ENCODE data around the gene BBS9. TPM values are rescaled to one million over a fixed set of nuclear protein-coding genes. Genes with fewer than 3 reads are reported as not detected.

The BBS9 gene
- total RNA-seq, 2 experiments from 2014 or later, result 7.0 to 7.4 TPM

DNA sequence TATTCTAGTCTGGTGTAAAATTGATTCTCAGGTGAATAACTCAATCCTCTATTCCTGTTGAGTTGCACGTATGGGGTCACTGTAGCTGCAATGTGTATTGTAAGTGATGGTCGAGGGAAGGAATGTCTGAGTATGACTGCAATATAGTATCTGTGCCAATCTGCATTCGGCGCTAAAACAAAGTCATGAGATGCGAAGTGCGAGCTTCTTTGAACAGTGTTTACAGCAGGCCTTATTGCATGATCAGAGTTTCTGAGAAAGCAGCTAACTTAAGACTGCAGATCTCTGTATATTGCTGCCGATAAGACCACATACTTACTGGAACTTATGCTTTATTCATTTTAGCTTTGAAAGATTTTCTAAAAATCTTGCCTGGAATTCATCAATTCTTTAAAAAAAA, 434.3 kb downstream of the BBS9 start:
- intact Hi-C loops (cut with micrococcal nuclease), result no loop called here

GRCh38 chr7:33578166-33578565, 448.8 kb downstream of the BBS9 start:
- intact Hi-C loops (cut with micrococcal nuclease), result no loop called here
- Mint-ChIP-seq H3K4me3 (no peak overlapping the region), H3K4me1 (ENCODE audit: low read depth) (no peaks in the 10 kb centered on the region), H3K9me3 (peaks cover 14% of the 10 kb centered on the region), H3K27me3 (ENCODE audit: low read depth) (no peaks in the 10 kb centered on the region), H3K36me3 (ENCODE audit: low read depth) (peaks cover 16% of the 10 kb centered on the region), H3K27ac (no peak overlapping the region)
- CTCF ChIA-PET, result interaction anchor here (0.6 kb wide), 1 partner anchor 139 kb away, joined by 3 read pairs; no protein-coding TSS in a partner anchor
- DNase-seq, result no peak

More for the DNA sequence above, 434.3 kb downstream of the BBS9 start:
- H3K27ac Mint-ChIP-seq, result no peak overlapping the region
- CTCF ChIA-PET, result no interaction called here
- H3K27me3 Mint-ChIP-seq (ENCODE audit: low read depth), result no peaks in the 10 kb centered on the region
- DNase-seq, result no peak
- H3K9me3 Mint-ChIP-seq, result no peaks in the 10 kb centered on the region
- H3K36me3 Mint-ChIP-seq (ENCODE audit: low read depth), result no peaks in the 10 kb centered on the region
- H3K4me1 Mint-ChIP-seq (ENCODE audit: low read depth), result no peaks in the 10 kb centered on the region
- no peak overlapping the region for H3K4me3 Mint-ChIP-seq

DNA sequence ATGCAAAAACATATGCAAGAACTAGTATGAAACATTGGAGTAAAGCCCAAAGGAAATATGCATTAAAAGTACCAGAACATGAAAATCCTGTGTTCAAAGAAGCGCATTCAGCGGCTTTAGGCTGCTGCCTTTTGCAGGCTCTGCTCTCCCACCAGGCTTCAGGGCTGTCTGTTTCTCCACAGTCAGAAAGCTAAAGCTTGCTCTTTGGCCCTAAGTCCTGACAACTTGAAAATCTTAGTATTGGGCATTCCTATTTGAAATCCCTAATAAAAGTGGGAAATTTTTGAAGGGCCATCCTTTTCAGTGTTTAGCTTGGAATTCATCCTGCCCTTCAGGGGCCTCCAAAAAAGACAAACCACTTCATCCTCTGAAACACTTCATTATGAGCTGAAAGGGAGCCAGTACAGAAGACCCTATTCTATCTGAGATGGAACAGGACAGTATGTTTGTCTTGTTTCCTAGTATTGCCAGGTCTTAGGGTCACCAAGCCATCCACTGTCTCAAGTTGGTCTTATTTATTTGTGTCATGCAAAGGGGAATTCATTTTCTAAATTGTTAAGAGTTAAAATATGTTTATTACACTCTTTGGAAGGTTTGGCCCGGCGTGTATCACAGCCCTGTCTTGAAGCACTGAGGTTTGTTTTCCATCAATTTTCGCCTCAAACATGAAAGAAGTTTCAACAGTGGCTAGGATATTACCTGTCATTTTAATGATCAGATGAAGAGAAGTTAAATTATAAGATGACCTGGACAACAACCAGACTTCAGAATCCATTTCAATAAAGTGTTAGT, 449.7 kb downstream of the BBS9 start:
- peaks cover 13% of the 10 kb centered on the region for H3K36me3 Mint-ChIP-seq (ENCODE audit: low read depth)
- CTCF ChIA-PET, result no interaction called here
- H3K27ac Mint-ChIP-seq, result no peak overlapping the region
- no peaks in the 10 kb centered on the region for H3K27me3 Mint-ChIP-seq (ENCODE audit: low read depth)
- no peak for DNase-seq
- peaks cover 14% of the 10 kb centered on the region for H3K9me3 Mint-ChIP-seq
- H3K4me3 Mint-ChIP-seq, result no peak overlapping the region
- H3K4me1 Mint-ChIP-seq (ENCODE audit: low read depth), result no peaks in the 10 kb centered on the region
- intact Hi-C loops (cut with micrococcal nuclease), result no loop called here

DNA sequence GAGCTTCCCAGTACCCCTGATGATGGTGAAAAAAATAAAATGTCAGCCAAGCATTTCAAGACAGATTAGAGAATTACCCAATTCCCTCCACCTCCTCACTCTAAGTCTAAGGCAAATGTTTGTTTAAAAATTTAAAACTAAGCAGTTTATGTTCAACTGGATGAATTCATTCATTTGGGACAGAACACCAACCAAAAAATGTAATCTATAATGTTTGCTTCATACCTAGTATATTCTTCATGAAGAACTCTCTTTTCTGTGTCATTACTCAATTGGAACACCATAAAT, 450.3 kb downstream of the BBS9 start:
- no peak for DNase-seq
- CTCF ChIA-PET, result no interaction called here
- intact Hi-C loops (cut with micrococcal nuclease), result no loop called here
- no peak overlapping the region for H3K4me3 Mint-ChIP-seq
- H3K27me3 Mint-ChIP-seq (ENCODE audit: low read depth), result no peaks in the 10 kb centered on the region
- no peaks in the 10 kb centered on the region for H3K4me1 Mint-ChIP-seq (ENCODE audit: low read depth)
- no peak overlapping the region for H3K27ac Mint-ChIP-seq
- peaks cover 10% of the 10 kb centered on the region for H3K36me3 Mint-ChIP-seq (ENCODE audit: low read depth)
- peaks cover 14% of the 10 kb centered on the region for H3K9me3 Mint-ChIP-seq

- H3K4me3 Mint-ChIP-seq, result no peak overlapping the region
- no peaks in the 10 kb centered on the region for H3K36me3 Mint-ChIP-seq (ENCODE audit: low read depth)
- no peak overlapping the region for H3K27ac Mint-ChIP-seq
- DNase-seq, result no peak
- H3K9me3 Mint-ChIP-seq, result peaks cover 7% of the 10 kb centered on the region
- H3K27me3 Mint-ChIP-seq (ENCODE audit: low read depth), result no peaks in the 10 kb centered on the region
- H3K4me1 Mint-ChIP-seq (ENCODE audit: low read depth), result no peaks in the 10 kb centered on the region
- CTCF ChIA-PET, result no interaction called here
- intact Hi-C loops (cut with micrococcal nuclease), result no loop called here
Measured at GRCh38 chr7:33581236-33581635, 451.9 kb downstream of the BBS9 start.

GRCh38 chr7:33582104-33582503, 452.7 kb downstream of the BBS9 start:
- no peaks in the 10 kb centered on the region for H3K36me3 Mint-ChIP-seq (ENCODE audit: low read depth)
- no peak overlapping the region for H3K4me3 Mint-ChIP-seq
- CTCF ChIA-PET, result no interaction called here

GRCh38 chr7:33582533-33582932, 453.2 kb downstream of the BBS9 start:
- Mint-ChIP-seq H3K27me3 (ENCODE audit: low read depth) (no peaks in the 10 kb centered on the region), H3K9me3 (peaks cover 3% of the 10 kb centered on the region), H3K36me3 (ENCODE audit: low read depth) (no peaks in the 10 kb centered on the region), H3K4me1 (ENCODE audit: low read depth) (no peaks in the 10 kb centered on the region), H3K4me3 (no peak overlapping the region), H3K27ac (no peak overlapping the region)
- CTCF ChIA-PET, result no interaction called here
- intact Hi-C loops (cut with micrococcal nuclease), result no loop called here
- no peak for DNase-seq

More at GRCh38 chr7:33582104-33582503, 452.7 kb downstream of the BBS9 start:
- DNase-seq, result no peak
- intact Hi-C loops (cut with micrococcal nuclease), result no loop called here
- peaks cover 4% of the 10 kb centered on the region for H3K9me3 Mint-ChIP-seq
- H3K27me3 Mint-ChIP-seq (ENCODE audit: low read depth), result no peaks in the 10 kb centered on the region
- no peak overlapping the region for H3K27ac Mint-ChIP-seq
- H3K4me1 Mint-ChIP-seq (ENCODE audit: low read depth), result no peaks in the 10 kb centered on the region

- Mint-ChIP-seq H3K4me1 (ENCODE audit: low read depth) (no peaks in the 10 kb centered on the region), H3K4me3 (no peak overlapping the region), H3K9me3 (no peaks in the 10 kb centered on the region), H3K36me3 (ENCODE audit: low read depth) (no peaks in the 10 kb centered on the region), H3K27me3 (ENCODE audit: low read depth) (no peaks in the 10 kb centered on the region), H3K27ac (no peak overlapping the region)
- CTCF ChIA-PET, result no interaction called here
- intact Hi-C loops (cut with micrococcal nuclease), result no loop called here
- no peak for DNase-seq
Measured at GRCh38 chr7:33589911-33590310, 460.5 kb downstream of the BBS9 start.

DNA sequence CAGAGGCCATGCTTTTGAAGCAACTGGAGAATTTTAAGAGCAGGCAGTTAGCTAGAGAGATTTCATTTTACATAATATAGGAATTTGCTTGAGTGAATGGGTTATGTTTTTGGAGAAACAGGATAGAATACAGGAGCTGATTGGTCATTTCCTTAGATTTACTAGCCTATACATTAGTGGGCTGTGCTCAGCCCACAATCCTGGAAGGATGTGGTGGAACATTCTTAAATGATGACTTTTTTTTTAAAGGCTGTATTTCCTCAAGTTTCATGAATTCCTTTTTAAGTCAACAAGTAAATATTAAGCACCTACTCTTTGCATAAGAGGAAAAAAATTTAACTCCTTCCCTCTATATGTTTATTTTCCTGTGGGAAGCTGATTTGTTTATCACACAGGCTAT, 461.6 kb downstream of the BBS9 start:
- intact Hi-C loops (cut with micrococcal nuclease), result no loop called here
- H3K4me3 Mint-ChIP-seq, result no peak overlapping the region
- CTCF ChIA-PET, result interaction anchor here (0.7 kb wide), 1 partner anchor 58 kb away, joined by 7 read pairs; no protein-coding TSS in a partner anchor
- no peak for DNase-seq
- H3K4me1 Mint-ChIP-seq (ENCODE audit: low read depth), result no peaks in the 10 kb centered on the region
- no peak overlapping the region for H3K27ac Mint-ChIP-seq
- H3K9me3 Mint-ChIP-seq, result no peaks in the 10 kb centered on the region
- no peaks in the 10 kb centered on the region for H3K36me3 Mint-ChIP-seq (ENCODE audit: low read depth)
- H3K27me3 Mint-ChIP-seq (ENCODE audit: low read depth), result no peaks in the 10 kb centered on the region

DNA sequence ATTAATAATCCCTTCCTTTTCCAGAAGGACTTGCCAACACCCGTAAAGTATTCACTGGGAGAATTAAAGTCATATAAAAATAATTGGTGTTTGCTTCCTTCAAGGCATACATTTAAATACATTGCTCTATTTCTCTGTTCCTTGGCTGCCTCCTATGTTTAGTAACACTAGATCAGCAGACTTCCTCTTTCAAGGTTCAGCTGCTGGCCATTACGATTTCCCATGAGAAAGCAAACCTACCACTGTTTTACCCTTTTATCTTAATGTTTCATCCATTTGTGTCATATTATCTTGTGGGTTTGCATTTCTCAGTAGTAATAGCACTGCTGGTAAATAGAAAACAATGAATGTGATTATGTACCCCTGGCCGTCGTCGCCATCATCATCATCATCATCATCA, 462.1 kb downstream of the BBS9 start:
- Mint-ChIP-seq H3K27me3 (ENCODE audit: low read depth) (no peaks in the 10 kb centered on the region), H3K36me3 (ENCODE audit: low read depth) (no peaks in the 10 kb centered on the region), H3K4me1 (ENCODE audit: low read depth) (no peaks in the 10 kb centered on the region), H3K4me3 (no peak overlapping the region), H3K9me3 (no peaks in the 10 kb centered on the region), H3K27ac (no peak overlapping the region)
- no peak for DNase-seq
- CTCF ChIA-PET, result no interaction called here
- intact Hi-C loops (cut with micrococcal nuclease), result no loop called here

DNA sequence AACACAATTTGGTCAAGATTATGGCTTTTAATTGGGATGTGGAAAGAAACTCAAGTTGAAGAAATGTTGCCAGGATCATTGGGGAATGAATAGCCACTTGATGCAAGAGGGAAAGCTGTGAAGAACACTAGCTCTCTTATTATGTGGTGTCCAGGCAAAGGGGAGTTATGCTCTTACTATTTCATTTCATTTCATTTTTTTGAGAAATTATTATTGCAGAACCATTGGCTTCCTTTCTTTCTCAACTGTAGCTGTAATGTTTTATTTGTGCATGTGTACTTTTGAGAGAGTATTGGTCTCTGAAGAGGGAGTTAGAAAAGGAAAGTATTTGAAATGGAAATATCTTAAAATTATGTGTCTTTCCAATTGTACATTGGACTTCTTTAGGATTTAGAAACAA, 463.4 kb downstream of the BBS9 start:
- H3K27ac Mint-ChIP-seq, result no peak overlapping the region
- H3K27me3 Mint-ChIP-seq (ENCODE audit: low read depth), result no peaks in the 10 kb centered on the region
- H3K4me1 Mint-ChIP-seq (ENCODE audit: low read depth), result no peaks in the 10 kb centered on the region
- CTCF ChIA-PET, result no interaction called here
- intact Hi-C loops (cut with micrococcal nuclease), result no loop called here
- no peaks in the 10 kb centered on the region for H3K9me3 Mint-ChIP-seq
- no peak overlapping the region for H3K4me3 Mint-ChIP-seq
- no peak for DNase-seq
- H3K36me3 Mint-ChIP-seq (ENCODE audit: low read depth), result no peaks in the 10 kb centered on the region

DNA sequence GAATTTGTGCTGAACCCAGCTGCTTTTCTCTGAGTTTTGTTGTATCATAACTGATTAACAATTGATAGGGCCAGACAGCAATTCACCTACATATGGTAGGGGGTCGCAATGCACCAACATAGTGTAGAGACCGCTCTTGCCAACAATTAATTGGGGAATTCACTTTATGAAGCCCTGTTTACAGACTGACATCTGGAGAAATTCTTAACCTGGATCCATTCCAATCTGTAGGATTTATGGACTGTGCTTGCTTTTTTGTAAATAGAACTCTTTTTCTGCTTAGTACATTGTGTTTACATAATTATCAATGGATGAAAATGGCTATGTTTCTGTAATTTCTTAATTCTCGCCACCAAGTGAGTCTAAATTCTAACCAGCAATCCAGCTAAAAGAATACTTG, 464.2 kb downstream of the BBS9 start:
- no peak overlapping the region for H3K27ac Mint-ChIP-seq
- DNase-seq, result no peak
- H3K9me3 Mint-ChIP-seq, result no peaks in the 10 kb centered on the region
- no peaks in the 10 kb centered on the region for H3K4me1 Mint-ChIP-seq (ENCODE audit: low read depth)
- no peak overlapping the region for H3K4me3 Mint-ChIP-seq
- no peaks in the 10 kb centered on the region for H3K36me3 Mint-ChIP-seq (ENCODE audit: low read depth)
- CTCF ChIA-PET, result no interaction called here
- intact Hi-C loops (cut with micrococcal nuclease), result no loop called here
- H3K27me3 Mint-ChIP-seq (ENCODE audit: low read depth), result no peaks in the 10 kb centered on the region

- H3K4me1 Mint-ChIP-seq (ENCODE audit: low read depth), result no peaks in the 10 kb centered on the region
- CTCF ChIA-PET, result interaction anchor here (0.6 kb wide), 1 partner anchor 938 kb away, joined by 4 read pairs; no protein-coding TSS in a partner anchor
- no peak for DNase-seq
Measured at GRCh38 chr7:33596686-33597085, 467.3 kb downstream of the BBS9 start.

More at GRCh38 chr7:33596686-33597085, 467.3 kb downstream of the BBS9 start:
- no peaks in the 10 kb centered on the region for H3K9me3 Mint-ChIP-seq
- no peak overlapping the region for H3K4me3 Mint-ChIP-seq
- no peaks in the 10 kb centered on the region for H3K36me3 Mint-ChIP-seq (ENCODE audit: low read depth)
- no peaks in the 10 kb centered on the region for H3K27me3 Mint-ChIP-seq (ENCODE audit: low read depth)
- intact Hi-C loops (cut with micrococcal nuclease), result no loop called here
- H3K27ac Mint-ChIP-seq, result no peak overlapping the region
